Gastroesophageal sphincter (tissue), 3 donors: Measurements from ENCODE around the gene RASL10B.

Experiments
- POLR2A ChIP-seq, 2 donors: fragments of 450-650 bp; IDR thresholded peaks; one replicate each; pipeline ENCODE4 v1.6.1; 2017; ENCODE audit warnings: antibody characterized with exemption in 2 of 2, mild to moderate bottlenecking in 2 of 2, moderate library complexity in 1 of 2
- POLR2AphosphoS5 ChIP-seq: sonication (generic); formaldehyde crosslinking; IDR thresholded peaks from one replicate; pipeline ENCODE4 v1.6.1; 2017; ENCODE audit warnings: antibody characterized with exemption
- TF ChIP-seq, protein P1 (sequence below), 4 experiments: fragments of 200-600 bp in 2 of 4; fragments of 450-650 bp in 2 of 4; sonication (generic) in 1 of 4; IDR thresholded peaks; one replicate each; pipeline ENCODE4 v1.5.1; 2017 to 2019; ENCODE audit warnings: antibody characterized with exemption in 4 of 4, mild to moderate bottlenecking in 2 of 4, moderate library complexity in 2 of 4

DNA sequence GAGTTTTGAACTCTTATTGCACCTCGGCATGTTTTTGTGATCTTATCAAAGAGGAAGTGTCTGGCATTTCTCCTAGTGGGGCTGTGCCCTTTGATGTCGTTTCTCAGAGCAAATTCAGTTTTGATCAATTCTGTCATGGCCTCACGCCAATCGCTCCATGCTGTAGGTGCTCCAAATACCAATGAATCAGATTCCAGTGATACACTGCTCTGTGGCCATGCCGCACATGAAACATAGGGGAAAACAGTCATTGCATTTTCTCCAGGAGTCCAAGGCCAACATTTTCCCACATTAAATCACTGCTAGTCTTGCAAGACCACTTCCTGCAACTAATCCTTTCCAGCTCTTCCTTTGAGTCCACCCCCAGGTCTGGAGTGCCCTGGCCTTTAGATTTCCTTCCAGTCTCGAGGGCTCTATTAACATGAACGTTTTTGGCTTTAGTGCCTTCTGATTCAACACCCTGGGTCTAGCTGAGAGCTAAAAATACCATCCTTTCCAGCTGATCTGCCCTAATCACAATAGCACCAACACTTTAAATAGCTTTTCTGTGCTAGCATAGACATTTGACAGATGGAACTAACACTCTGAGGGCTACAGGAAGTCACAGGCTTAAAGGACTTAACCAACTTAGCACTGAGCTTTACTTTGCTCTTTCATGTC lies 18.2 kb upstream of the RASL10B start:
- TF ChIP-seq, protein P1, sequence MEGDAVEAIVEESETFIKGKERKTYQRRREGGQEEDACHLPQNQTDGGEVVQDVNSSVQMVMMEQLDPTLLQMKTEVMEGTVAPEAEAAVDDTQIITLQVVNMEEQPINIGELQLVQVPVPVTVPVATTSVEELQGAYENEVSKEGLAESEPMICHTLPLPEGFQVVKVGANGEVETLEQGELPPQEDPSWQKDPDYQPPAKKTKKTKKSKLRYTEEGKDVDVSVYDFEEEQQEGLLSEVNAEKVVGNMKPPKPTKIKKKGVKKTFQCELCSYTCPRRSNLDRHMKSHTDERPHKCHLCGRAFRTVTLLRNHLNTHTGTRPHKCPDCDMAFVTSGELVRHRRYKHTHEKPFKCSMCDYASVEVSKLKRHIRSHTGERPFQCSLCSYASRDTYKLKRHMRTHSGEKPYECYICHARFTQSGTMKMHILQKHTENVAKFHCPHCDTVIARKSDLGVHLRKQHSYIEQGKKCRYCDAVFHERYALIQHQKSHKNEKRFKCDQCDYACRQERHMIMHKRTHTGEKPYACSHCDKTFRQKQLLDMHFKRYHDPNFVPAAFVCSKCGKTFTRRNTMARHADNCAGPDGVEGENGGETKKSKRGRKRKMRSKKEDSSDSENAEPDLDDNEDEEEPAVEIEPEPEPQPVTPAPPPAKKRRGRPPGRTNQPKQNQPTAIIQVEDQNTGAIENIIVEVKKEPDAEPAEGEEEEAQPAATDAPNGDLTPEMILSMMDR (IDR thresholded peaks at IDR 0.05), result no peak
- TF ChIP-seq POLR2AphosphoS5 (peak; percentile 84), POLR2A (IDR thresholded peaks at IDR 0.05) (no peak)
